H9 (cell line): ENCODE results near the gene TSPAN18. TPM values are rescaled to one million over a fixed set of nuclear protein-coding genes. Genes with fewer than 3 reads are reported as not detected.
"Not testable (repeated sequence)": the region's sequence is repeated elsewhere in the genome, so short reads cannot be mapped to it uniquely, and the experiment has no call there.

Experiments used
- DNase-seq: peaks from one replicate; pipeline ENCODE4 v3.0.0-alpha.2; 2017
- H2AFZ ChIP-seq: one replicate; pipeline ENCODE4 v1.6.1; 2013; ENCODE audit warnings: mild to moderate bottlenecking, low read length, control low read depth, moderate library complexity
- H2AK5ac ChIP-seq: 2 replicates; pipeline ENCODE4 v1.6.1; 2013; ENCODE audit warnings: low read length, control low read depth, mixed read lengths; ENCODE audit not compliant: insufficient read length
- H2BK120ac ChIP-seq: one replicate; pipeline ENCODE4 v1.6.1; 2013; ENCODE audit warnings: low read depth, mild to moderate bottlenecking, low read length, control low read depth, inconsistent platforms; ENCODE audit not compliant: poor library complexity, severe bottlenecking
- H2BK12ac ChIP-seq: 2 replicates; pipeline ENCODE4 v1.6.1; 2013; ENCODE audit warnings: low read length, control low read depth, mixed read lengths, low read depth; ENCODE audit not compliant: insufficient read length
- H2BK15ac ChIP-seq: 2 replicates; pipeline ENCODE4 v1.6.1; 2013; ENCODE audit warnings: low read depth, low read length, control low read depth
- H2BK20ac ChIP-seq: one replicate; pipeline ENCODE4 v1.6.1; 2013; ENCODE audit warnings: low read depth, mild to moderate bottlenecking, low read length, control low read depth, inconsistent platforms; ENCODE audit not compliant: poor library complexity, severe bottlenecking
- H2BK5ac ChIP-seq: 2 replicates; pipeline ENCODE4 v1.6.1; 2013; ENCODE audit warnings: low read length, control low read depth, mixed read lengths; ENCODE audit not compliant: insufficient read length
- H3K14ac ChIP-seq: 2 replicates; pipeline ENCODE4 v1.6.1; 2013; ENCODE audit warnings: low read length, control low read depth; ENCODE audit not compliant: insufficient read depth
- H3K18ac ChIP-seq: 2 replicates; pipeline ENCODE4 v1.6.1; 2013; ENCODE audit warnings: low read depth, mild to moderate bottlenecking, mixed read lengths, low read length, control low read depth; ENCODE audit not compliant: insufficient read length
- H3K23ac ChIP-seq: 2 replicates; pipeline ENCODE4 v1.6.1; 2013; ENCODE audit warnings: low read length, control low read depth, mixed read lengths, low read depth; ENCODE audit not compliant: insufficient read length
- H3K23me2 ChIP-seq: 2 replicates; pipeline ENCODE4 v1.6.1; 2013; ENCODE audit warnings: low read depth, mild to moderate bottlenecking, mixed read lengths, low read length, control low read depth; ENCODE audit not compliant: insufficient read length, poor library complexity, severe bottlenecking
- H3K27ac ChIP-seq: 2 replicates; pipeline ENCODE4 v1.5.1; 2013; ENCODE audit warnings: low read length, control low read depth, mixed read lengths, low read depth; ENCODE audit not compliant: insufficient read length
- H3K27me3 ChIP-seq: 2 replicates; pipeline ENCODE4 v1.6.1; 2013; ENCODE audit warnings: low read length, control low read depth, inconsistent platforms; ENCODE audit not compliant: insufficient read depth
- H3K4ac ChIP-seq: 2 replicates; pipeline ENCODE4 v1.6.1; 2013; ENCODE audit warnings: low read depth, mild to moderate bottlenecking, control low read depth, inconsistent platforms, low read length, moderate library complexity
- H3K4me1 ChIP-seq: 2 replicates; pipeline ENCODE4 v1.6.1; 2013; ENCODE audit warnings: low read length, control low read depth, inconsistent platforms; ENCODE audit not compliant: insufficient read depth
- H3K4me2 ChIP-seq: 2 replicates; pipeline ENCODE4 v1.6.1; 2013; ENCODE audit warnings: low read length, control low read depth, mixed read lengths; ENCODE audit not compliant: insufficient read length, insufficient read depth
- H3K56ac ChIP-seq: 2 replicates; pipeline ENCODE4 v1.6.1; 2013; ENCODE audit warnings: low read depth, mild to moderate bottlenecking, mixed read lengths, low read length, control low read depth; ENCODE audit not compliant: insufficient read length
- H3K79me1 ChIP-seq: 2 replicates; pipeline ENCODE4 v1.6.1; 2013; ENCODE audit warnings: low read depth, mild to moderate bottlenecking, moderate library complexity, low read length, control low read depth, inconsistent platforms; ENCODE audit not compliant: insufficient read depth, poor library complexity, severe bottlenecking
- H3K79me2 ChIP-seq: 2 replicates; pipeline ENCODE4 v1.6.1; 2013; ENCODE audit warnings: low read length, control low read depth, inconsistent platforms; ENCODE audit not compliant: insufficient read depth
- H3K9ac ChIP-seq: 2 replicates; pipeline ENCODE4 v1.6.1; 2013; ENCODE audit warnings: low read length, control low read depth, mixed read lengths; ENCODE audit not compliant: insufficient read length; ENCODE audit errors: extremely low read depth
- H3K9me3 ChIP-seq: one replicate; pipeline ENCODE4 v1.6.1; 2013; ENCODE audit warnings: low read depth, low read length, inconsistent platforms; ENCODE audit not compliant: control insufficient read depth
- H3T11ph ChIP-seq: one replicate; pipeline ENCODE4 v1.6.1; 2013; ENCODE audit warnings: mild to moderate bottlenecking, low read length, control low read depth, inconsistent platforms
- H4K20me1 ChIP-seq: one replicate; pipeline ENCODE4 v1.6.1; 2013; ENCODE audit not compliant: control insufficient read depth, insufficient read length, insufficient read depth
- H4K5ac ChIP-seq: 2 replicates; pipeline ENCODE4 v1.6.1; 2013; ENCODE audit warnings: low read depth, mild to moderate bottlenecking, mixed read lengths, low read length, control low read depth; ENCODE audit not compliant: insufficient read length
- H4K8ac ChIP-seq: replicated peaks from 2 replicates; pipeline ENCODE4 v1.6.1; 2013; ENCODE audit warnings: low read length, control low read depth, mixed read lengths, low read depth; ENCODE audit not compliant: insufficient read length
- H4K91ac ChIP-seq: 2 replicates; pipeline ENCODE4 v1.6.1; 2013; ENCODE audit warnings: low read depth, mild to moderate bottlenecking, moderate library complexity, mixed read lengths, low read length, control low read depth; ENCODE audit not compliant: insufficient read length
- H3K27ac Mint-ChIP-seq, 3 experiments: 2 replicates in 2 of 3; 3 replicates in 1 of 3; pipeline ENCODE4 v1.8.0; 2020 to 2021; ENCODE audit warnings: mixed read lengths in 3 of 3, mild to moderate bottlenecking in 1 of 3, moderate library complexity in 1 of 3
- H3K27me3 Mint-ChIP-seq: 2 replicates; pipeline ENCODE4 v1.8.0; 2021; ENCODE audit warnings: low read depth, mild to moderate bottlenecking, moderate library complexity, mixed read lengths
- H3K36me3 Mint-ChIP-seq, 3 experiments: 2 replicates in 2 of 3; 3 replicates in 1 of 3; pipeline ENCODE4 v1.8.0; 2020 to 2021; ENCODE audit warnings: low read depth in 3 of 3, mixed read lengths in 3 of 3; ENCODE audit not compliant: insufficient read depth in 1 of 3
- H3K4me1 Mint-ChIP-seq, 2 experiments: 2 replicates each; pipeline ENCODE4 v1.8.0; 2020; ENCODE audit warnings: mixed read lengths in 2 of 2
- H3K4me3 Mint-ChIP-seq, 2 experiments: 2 replicates in 1 of 2; 3 replicates in 1 of 2; pipeline ENCODE4 v1.8.0; 2020 to 2021; ENCODE audit warnings: mild to moderate bottlenecking in 2 of 2, mixed read lengths in 2 of 2, moderate library complexity in 1 of 2
- H3K9me3 Mint-ChIP-seq, 2 experiments: 2 replicates in 1 of 2; 3 replicates in 1 of 2; pipeline ENCODE4 v1.8.0; 2020; ENCODE audit warnings: mild to moderate bottlenecking in 2 of 2, mixed read lengths in 2 of 2, moderate library complexity in 1 of 2
- CTCF ChIP-seq: fragments of 200-600 bp; sonication (generic); conservative IDR thresholded peaks from 3 replicates; pipeline ENCODE4 v1.8.0; 2021; ENCODE audit warnings: antibody characterized with exemption, mild to moderate bottlenecking
- WGBS: extraction: QIAGEN DNeasy Blood & Tissue Kit; methylation state at CpG from one replicate; pipeline ENCODE4 v1.1.7; 2013; ENCODE audit warnings: missing lambda C conversion rate, low lambda C conversion rate, mixed read lengths; ENCODE audit not compliant: insufficient read length; ENCODE audit errors: extremely low coverage; 5-methylcytosine and 5-hydroxymethylcytosine counted together
- total RNA-seq: library from RNA; stranded (reverse); gene quantifications from 2 replicates; pipeline ENCODE4 v1.2.1, GENCODE V29; 2021

Gene TSPAN18
- total RNA-seq, 1 experiment from 2014 or later = 25.3 TPM

DNA sequence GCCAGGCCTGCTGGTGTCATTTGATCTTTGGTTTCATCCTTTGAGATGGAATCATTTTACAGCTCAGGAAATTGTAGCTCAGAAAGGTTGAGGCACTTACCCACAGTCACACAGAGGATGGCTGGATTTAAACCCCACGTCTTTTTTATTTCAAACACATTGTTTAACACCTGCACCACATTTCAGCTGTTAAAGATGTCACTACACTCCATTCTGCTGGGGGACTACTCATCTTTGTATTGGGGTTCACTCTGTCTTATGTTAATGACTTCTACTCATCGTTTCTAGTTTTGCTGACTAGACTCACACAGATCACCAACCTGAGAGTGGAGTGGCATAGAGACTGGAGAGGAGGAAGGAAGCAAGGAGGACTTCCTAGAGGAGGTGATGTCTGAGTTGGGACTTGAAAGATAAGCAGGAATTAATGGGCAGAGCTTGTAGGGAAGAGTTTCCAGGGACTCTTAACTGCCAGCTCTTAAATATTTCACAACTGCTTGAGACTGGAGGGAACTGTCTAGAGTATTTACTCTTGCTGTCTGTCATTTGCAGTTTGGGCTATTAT, 143.9 kb downstream of the TSPAN18 start:
- Mint-ChIP-seq H3K4me1 (peaks cover 22 to 34% of the 10 kb centered on the region in 2 experiments), H3K27ac (no peak overlapping the region; a peak in 1 of 7 replicates), H3K4me3 (no peak overlapping the region), H3K9me3 (no peaks in the 10 kb centered on the region), H3K27me3 (no peaks in the 10 kb centered on the region; the same call in 1 of the 2 replicates), H3K36me3 (no peaks in the 10 kb centered on the region)
- no peak for TF ChIP-seq CTCF
- Histone ChIP-seq H3K27ac (no peak overlapping the region), H4K91ac (no peak overlapping the region), H3K4ac (no peak overlapping the region), H2AFZ (no peak overlapping the region), H3T11ph (no peak overlapping the region), H3K27me3 (no peaks in the 10 kb centered on the region), H2BK120ac (no peak overlapping the region), H3K4me2 (no peak overlapping the region), H3K56ac (no peak overlapping the region), H2BK20ac (no peak overlapping the region), H3K4me1 (no peaks in the 10 kb centered on the region), H2BK12ac (no peak overlapping the region), H3K9ac (no peak overlapping the region), H3K23me2 (no peaks in the 10 kb centered on the region), H2AK5ac (no peak overlapping the region), H3K23ac (no peak overlapping the region), H2BK5ac (no peak overlapping the region), H3K14ac (no peak overlapping the region), H2BK15ac (no peak overlapping the region), H3K79me1 (no peaks in the 10 kb centered on the region), H4K5ac (no peak overlapping the region), H4K20me1 (no peaks in the 10 kb centered on the region), H3K79me2 (no peaks in the 10 kb centered on the region), H3K9me3 (no peaks in the 10 kb centered on the region), H4K8ac (no peak overlapping the region), H3K18ac (no peak overlapping the region)
- no peak for DNase-seq
- WGBS = no CpG with 5 or more reads among the region's 2 CpGs

GRCh38 chr11:44871682-44872081, 144.9 kb downstream of the TSPAN18 start:
- not testable (repeated sequence) for H2BK120ac ChIP-seq, H4K8ac ChIP-seq, H3K4me3 Mint-ChIP-seq, H2BK5ac ChIP-seq, H4K20me1 ChIP-seq, H3K9ac ChIP-seq, DNase-seq, H3K36me3 Mint-ChIP-seq, H2BK15ac ChIP-seq, H2AK5ac ChIP-seq, H3K4ac ChIP-seq, H3K9me3 ChIP-seq, H3K14ac ChIP-seq, H3K27me3 Mint-ChIP-seq, H3K27ac Mint-ChIP-seq, H3K27me3 ChIP-seq, H3T11ph ChIP-seq, H2BK12ac ChIP-seq, H3K23ac ChIP-seq, H3K4me1 ChIP-seq, H2BK20ac ChIP-seq, H3K4me2 ChIP-seq, H3K56ac ChIP-seq, H3K79me1 ChIP-seq, H3K23me2 ChIP-seq, H3K27ac ChIP-seq, H3K79me2 ChIP-seq, H3K9me3 Mint-ChIP-seq, H4K5ac ChIP-seq, H4K91ac ChIP-seq, H3K18ac ChIP-seq, H2AFZ ChIP-seq
- peaks cover 18 to 25% of the 10 kb centered on the region in 2 experiments for H3K4me1 Mint-ChIP-seq
- WGBS = no CpG with 5 or more reads among the region's 3 CpGs
